NCI-H2029 (cell line): ENCODE measurements around the gene SLAMF1.

Experiments used
- DNase-seq: peaks from one replicate; lab custom pipeline; 2025; lab: John Stamatoyannopoulos, UW

The SLAMF1 gene

GRCh38 chr1:160623862-160624261 is 23.0 kb downstream of the SLAMF1 start:
- no peak for DNase-seq

- no peak for DNase-seq
Observed at GRCh38 chr1:160623227-160623633, 23.6 kb downstream of the SLAMF1 start.

GRCh38 chr1:160622501-160623226 is 24.2 kb downstream of the SLAMF1 start:
- no peak for DNase-seq

GRCh38 chr1:160621633-160622413 is 25.0 kb downstream of the SLAMF1 start:
- DNase-seq = no peak

- DNase-seq = no peak
Observed at GRCh38 chr1:160620942-160621632, 25.8 kb downstream of the SLAMF1 start.

GRCh38 chr1:160619742-160620277 is 27.0 kb downstream of the SLAMF1 start:
- DNase-seq = no peak

- no peak for DNase-seq
Observed at GRCh38 chr1:160618763-160619274, 28.0 kb downstream of the SLAMF1 start.

GRCh38 chr1:160618327-160618726 is 28.5 kb downstream of the SLAMF1 start:
- no peak for DNase-seq

GRCh38 chr1:160615660-160616059 is 31.2 kb downstream of the SLAMF1 start:
- DNase-seq = no peak

- DNase-seq = no peak
Observed at GRCh38 chr1:160614410-160614809, 32.4 kb downstream of the SLAMF1 start.

- DNase-seq = no peak
Observed at GRCh38 chr1:160612613-160613218, 34.1 kb downstream of the SLAMF1 start.

- DNase-seq = no peak
Observed at GRCh38 chr1:160610569-160611242, 36.1 kb downstream of the SLAMF1 start.

- DNase-seq = no peak
Observed at GRCh38 chr1:160608941-160609340, 37.9 kb downstream of the SLAMF1 start.

GRCh38 chr1:160608514-160608913 is 38.3 kb downstream of the SLAMF1 start:
- DNase-seq = no peak

GRCh38 chr1:160608057-160608456 is 38.8 kb downstream of the SLAMF1 start:
- DNase-seq = no peak

GRCh38 chr1:160607672-160608032 is 39.2 kb downstream of the SLAMF1 start:
- no peak for DNase-seq

GRCh38 chr1:160607011-160607671 is 39.7 kb downstream of the SLAMF1 start:
- DNase-seq = peak; percentile 74

GRCh38 chr1:160606611-160607010 is 40.2 kb downstream of the SLAMF1 start:
- no peak for DNase-seq

GRCh38 chr1:160605792-160606479 is 40.9 kb downstream of the SLAMF1 start:
- no peak for DNase-seq

- DNase-seq = no peak
Observed at GRCh38 chr1:160605205-160605604, 41.6 kb downstream of the SLAMF1 start.
